HG02678 (cell line): Measurements from ENCODE around the gene IL4I1.
A peak's percentile ranks its signal among the peaks of the same experiment; 100 is the strongest.

Experiments
- ATAC-seq: cut with Tn5 transposase; IDR thresholded peaks from one replicate; pipeline ENCODE4 v1.9.1; 2021; ENCODE audit warnings: mild to moderate bottlenecking, moderate library complexity; ENCODE audit not compliant: unreplicated experiment

IL4I1 gene

DNA sequence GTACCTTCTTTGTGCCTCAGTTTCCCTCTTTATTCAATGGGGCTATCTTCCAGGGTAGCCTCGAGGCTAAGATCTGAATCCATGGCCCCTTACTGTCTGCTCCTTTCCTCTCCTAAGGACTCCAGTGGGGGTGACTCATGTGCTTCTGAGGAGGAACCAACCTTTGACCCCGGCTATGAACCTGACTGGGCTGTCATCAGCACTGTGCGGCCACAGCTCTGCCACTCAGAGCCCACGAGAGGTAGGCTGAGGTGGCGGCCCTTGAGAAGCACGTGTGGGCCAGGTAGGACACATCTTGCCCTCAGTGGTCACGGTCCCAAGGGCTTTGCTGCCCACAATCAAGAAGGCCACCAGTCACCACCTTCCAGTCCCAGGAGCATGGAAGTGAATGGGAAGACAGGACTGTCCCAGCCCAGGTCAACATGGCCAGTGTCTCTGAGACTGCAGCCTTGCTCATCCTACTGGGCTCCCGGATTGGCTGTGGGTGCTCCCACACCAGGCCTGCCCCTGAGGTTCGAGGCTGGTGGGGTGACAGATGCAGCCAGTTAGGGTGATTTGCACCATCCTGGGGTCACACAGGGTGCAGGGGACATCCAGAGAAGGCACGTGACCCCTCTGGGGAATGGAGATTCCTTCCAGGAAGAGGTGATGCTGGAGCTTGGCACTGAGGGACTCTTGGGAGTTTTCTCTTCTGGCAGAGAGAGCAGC lies 16.4 kb downstream of the IL4I1 start:
- ATAC-seq, result no peak

DNA sequence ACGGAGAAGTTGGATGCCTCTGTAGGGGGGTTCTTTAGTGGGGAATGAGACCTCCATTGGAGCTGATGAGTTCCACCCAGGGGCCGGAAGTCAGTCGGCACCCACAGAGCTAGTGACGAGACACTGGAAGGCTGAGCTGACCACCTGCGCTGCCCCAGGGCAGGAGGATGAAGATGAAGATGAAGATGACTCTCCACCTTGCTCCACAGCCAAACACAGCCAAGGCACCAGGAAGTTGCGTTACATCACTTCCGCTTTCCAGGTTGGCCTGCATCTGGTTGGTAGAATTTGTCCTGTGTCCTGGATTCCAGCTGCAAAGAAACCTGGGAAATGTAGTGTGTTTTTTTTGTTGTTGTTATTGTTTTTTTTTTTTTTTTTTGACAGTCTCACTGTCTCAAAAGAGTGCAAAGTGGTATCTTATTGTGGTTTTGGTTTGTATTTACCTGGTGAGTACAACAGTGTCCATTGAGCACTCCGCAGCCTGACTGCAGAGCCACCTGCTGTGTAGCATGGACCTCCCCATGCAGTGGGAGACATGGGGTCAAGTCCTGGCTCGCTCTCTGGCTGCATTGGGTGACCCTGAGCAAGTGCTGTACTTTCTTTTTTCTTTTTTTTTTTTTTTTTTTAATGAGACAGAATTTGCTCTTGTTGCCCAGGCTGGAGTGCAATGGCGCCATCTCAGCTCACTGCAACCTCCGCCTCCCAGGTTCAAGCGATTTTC lies 17.3 kb downstream of the IL4I1 start:
- no peak for ATAC-seq

DNA sequence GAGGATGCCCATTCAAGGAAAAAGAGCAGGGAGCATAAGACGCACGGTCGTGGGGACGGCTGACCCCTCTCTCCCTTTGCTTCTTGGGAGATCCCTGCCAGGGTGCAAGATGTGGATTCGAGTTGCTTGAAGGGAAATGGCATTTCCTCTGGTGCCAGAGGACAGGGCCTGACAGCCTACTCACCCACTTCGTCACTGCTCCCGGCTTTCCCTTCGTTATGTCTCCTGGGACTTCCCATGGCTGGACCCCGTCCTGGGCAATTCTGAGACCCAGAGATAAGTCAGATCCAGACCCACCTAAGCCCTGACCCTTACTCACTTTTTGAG lies 18.0 kb downstream of the IL4I1 start:
- ATAC-seq, result no peak

DNA sequence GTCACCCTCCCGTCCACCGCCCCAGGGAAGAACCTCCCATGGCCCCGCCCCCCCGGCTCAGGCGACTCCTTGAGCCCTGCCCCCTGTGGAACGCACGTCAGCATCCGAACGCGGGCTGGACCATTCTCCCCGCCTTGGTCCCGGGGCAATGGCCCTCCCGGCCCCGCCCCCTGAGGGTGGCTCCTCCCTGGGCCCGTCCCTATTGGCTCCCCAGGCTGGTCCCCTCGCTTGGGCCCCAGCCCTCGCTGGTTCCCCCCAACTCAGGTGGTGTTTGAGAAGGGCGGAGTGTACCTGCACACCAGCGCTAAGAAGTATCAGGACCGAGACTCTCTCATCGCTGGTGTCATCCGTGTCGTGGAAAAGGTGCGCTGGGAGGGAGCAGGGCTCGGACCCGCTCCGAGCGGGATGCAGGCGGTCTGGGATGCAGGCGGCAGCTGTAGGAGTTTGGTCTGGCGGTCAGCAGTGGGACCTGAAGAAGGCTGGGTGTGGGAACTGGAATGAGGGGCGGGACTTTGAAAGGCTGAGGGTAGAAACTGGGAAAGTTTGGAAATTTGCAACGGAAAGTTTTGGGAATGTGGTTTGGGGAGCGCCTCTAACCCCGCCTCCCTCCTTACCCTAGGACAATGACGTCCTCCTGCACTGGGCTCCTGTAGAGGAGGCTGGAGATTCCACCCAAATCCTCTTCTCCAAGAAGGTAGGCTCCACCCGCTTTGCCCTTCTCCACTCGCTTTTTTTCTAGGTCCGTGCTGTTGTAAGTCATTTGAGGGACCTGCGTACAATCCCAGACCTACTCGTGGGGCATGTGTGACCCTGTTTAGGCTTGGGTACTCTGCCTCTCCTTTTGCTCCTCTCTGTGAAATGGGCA lies 18.6 kb downstream of the IL4I1 start:
- peak; percentile 42 for ATAC-seq

DNA sequence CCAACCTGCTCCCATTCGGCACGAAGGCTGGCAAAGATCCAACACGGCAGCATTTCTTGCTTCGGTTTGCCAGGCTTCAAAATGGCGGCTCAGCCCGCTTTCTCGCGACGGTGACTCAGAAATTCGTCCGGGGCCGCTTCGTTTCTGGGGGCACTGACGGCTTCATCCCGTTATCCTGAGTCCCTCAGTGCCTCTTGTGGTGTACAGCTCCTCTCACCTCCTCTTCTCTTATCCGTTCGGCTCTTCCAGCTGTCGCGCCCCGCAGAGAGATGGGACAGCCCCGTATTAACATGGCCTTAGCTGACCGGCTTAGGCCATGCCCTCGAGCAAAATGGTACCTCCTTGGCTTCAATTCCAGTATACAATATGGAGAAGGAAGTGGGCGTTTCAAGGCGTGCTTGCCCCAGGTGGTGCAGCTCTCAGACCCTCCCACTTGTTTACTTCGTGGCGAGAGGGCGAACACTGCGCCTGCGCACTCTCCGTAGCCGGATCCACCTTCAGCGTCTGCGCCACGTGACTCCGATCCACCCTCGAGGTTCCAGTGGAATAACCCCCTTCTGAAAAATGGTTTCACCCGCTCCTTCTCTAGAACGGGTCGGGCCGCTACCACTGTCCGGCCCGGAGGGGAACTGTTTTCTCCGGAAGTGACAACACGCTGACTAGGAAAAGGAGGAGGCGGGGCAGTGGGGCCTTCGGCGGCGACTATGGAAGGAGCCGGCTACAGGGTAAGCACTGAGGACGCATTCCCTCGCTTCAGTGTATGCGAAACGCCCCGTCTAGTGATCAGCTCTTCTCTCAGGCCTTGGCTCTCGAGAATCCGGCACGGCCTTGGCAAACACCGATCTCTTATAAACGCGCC lies 19.4 kb downstream of the IL4I1 start, which contains the start of the genes AKT1S1 and TBC1D17:
Gene AKT1S1, minus strand, starts transcription at position 336 of the 859 bp plus-strand sequence. CDS start 4,060 bp downstream, outside the sequence.
Gene TBC1D17, plus strand, starts transcription at position 683 of the 859 bp plus-strand sequence. Its CDS starts 22 bp downstream, at position 705.
- peak; percentile 61 for ATAC-seq

DNA sequence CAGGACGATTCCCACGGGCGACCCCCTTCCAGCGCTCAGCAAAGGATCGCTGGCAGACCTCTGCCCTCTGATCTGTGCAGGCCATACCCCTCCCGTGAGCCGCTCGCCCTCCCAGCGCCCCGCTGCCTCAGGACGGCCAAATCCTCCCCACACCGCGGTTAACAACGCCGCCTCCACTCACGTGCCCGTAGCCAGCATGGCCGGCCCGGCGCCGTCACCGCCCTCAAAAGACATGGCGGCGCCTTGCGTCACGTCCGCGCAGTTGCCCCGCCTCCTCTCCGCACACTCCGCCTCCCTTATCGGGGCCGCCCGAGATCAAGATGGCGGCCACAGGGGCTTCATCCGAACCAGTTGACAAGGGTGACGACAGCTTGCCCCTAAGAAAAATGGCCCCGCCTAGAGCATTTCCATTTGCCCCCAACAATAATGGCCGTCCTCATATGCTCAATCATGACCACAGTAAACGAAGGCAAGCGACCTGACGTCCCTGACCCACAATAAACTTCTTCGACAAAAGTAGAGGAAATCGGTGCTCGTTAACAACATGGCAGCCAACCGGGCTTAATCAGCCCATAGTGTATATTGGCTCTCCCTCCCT lies 20.2 kb downstream of the IL4I1 start:
- peak; percentile 52 for ATAC-seq

DNA sequence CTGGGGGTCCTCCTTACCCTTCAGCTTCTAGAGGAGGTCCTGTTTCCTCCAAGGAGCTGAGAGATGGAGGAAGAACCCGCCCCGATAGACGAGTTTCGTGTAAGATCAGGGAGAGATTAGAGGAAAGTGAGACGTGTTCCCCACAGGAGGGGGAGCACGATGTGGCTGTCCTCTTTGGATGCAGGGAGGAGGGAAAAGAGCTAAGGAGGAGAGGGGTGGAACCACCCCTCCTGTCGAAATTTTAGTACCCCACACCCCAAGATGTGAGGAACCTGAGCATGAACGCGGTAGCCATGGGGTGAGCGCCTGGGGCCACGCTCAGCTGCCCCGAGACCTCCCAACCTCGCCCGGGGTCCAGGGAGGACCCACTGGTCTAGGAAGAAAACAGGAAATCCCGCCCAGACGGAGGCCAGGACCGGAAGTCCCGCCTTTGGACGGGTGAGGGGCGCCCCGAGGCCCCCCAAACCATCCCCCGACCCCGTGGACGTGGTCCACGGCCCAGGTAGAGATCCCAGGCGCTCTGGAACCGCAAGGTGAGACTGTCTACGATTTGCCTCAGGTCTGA lies 20.7 kb downstream of the IL4I1 start:
- ATAC-seq, result no peak

DNA sequence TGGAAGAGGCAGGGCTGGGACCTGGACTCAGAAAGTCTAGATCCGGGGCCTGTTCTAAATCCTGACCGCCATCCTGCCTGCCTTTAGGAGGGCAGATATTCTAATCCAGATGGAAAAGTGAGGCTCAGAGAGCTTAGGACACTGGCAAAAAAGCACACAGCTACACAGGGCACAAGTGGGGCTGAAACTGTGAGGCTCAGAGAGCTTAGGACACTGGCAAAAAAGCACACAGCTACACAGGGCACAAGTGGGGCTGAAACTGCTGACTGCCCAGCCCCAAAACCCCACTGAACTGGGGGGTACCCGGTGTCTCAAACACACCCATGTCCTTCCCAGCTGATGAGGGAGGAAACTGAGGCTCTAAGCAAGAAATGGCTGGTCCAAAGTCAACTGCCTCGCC lies 21.5 kb downstream of the IL4I1 start:
- no peak for ATAC-seq

DNA sequence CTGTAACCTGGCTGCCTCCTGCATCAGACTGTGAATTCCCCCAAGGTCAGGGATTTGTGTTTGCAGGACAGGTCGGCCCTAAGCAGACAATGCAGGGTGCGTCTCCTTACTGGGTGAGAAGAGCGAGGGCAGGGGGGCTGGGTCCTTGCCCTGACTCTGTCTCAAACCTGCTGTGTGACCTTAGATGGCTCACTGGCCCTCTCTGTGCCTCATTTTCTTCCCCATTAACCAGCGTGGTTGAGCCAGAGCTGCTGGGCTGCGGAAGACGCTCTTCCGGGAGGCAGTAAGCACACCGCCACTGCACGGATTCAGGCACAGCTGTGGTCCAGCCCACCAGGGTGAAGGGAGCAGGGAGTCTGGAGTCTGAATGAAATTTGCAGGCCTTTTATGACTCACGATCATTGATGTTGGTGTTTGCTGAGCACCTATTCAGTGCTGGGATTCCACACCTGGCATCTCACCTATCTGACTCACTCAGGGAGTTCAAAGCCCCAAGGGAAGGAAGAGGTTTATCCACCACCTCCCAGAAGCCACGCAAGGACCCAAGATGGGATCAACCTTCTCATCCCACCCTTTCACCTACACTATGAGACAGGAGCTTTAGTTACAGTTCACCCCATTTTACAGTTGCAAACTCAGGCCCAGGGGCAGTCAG lies 22.1 kb downstream of the IL4I1 start:
- ATAC-seq, result no peak

DNA sequence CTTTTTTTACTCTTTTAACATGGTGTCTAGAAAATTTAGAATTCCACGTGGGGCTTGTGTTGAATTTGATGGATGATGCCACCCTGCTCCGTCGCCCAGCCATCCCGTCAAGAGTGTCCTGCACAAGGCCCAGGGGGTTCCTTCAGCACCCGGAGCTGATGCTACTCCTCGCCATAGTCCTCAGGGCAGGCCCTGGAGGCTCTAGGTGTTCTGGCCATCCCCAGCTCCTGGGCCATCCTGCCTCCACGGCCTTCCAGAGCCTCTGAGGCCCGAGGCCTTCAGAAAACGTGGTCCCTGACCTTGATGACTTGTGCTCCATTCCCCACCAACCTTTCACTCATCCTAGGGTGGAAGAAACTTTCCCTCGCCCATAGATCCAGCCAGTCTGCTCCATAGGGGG lies 22.9 kb downstream of the IL4I1 start:
- ATAC-seq, result no peak

DNA sequence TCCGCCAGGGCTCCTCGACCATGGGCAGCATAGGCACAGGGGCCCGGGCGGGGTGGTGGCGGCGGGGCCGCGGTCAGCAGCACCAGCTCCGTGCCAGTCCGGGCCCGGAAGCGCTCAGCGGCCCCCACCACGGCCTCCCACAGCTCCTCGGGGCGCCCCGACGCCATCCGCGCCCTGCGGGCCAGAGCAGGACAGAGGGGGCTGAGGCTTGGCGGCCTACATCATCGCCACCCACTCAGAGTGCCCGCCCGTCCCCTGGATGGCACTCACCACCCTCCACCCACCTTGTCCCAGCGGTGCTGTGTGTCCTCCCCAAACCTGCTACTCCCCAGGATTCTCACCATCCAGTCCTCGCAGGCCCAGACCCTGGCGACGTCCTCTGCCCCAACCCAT lies 23.6 kb downstream of the IL4I1 start:
- no peak for ATAC-seq

DNA sequence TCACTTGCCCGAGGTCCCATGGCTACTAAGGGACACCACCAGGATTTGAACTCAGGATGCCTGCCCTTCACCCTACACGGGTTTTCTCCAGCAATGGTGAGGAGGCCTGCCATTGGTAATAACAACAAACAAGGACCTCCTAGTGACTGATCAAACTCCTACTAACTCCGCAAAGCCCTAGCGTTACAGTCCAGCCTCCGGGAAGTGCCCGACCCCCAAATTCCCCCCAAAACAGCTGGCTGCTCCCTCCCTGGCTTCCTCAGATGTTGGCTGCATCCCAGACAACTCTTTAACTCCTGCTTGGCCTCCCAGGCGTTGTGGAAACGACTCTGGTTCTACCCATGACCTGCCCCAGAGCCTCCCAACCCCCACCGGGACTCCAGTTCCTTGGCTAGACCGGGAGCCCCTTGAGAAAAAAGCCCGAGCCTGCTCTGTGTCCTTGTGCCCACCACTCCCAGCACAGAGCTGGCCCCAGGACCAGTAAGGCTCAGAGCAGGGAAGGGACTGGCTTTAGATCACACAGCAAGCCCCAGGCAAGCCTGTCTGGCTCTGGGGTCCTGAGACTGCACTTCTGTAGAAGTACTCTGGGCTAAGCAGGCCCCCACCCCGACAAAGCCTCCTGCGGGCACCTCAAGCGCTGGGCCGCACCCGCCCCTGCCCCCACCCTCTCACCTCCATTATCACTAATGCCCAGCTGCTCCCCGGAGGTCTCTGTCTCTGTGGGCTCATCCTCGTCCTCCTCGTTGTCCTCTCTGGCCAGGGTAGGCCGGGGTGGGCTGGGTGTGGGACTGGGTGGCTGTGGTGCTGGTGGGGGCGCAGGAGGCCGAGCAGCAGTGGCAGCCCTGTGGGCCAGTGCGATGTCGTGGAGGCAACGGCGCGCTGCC lies 24.2 kb downstream of the IL4I1 start:
- ATAC-seq, result no peak

DNA sequence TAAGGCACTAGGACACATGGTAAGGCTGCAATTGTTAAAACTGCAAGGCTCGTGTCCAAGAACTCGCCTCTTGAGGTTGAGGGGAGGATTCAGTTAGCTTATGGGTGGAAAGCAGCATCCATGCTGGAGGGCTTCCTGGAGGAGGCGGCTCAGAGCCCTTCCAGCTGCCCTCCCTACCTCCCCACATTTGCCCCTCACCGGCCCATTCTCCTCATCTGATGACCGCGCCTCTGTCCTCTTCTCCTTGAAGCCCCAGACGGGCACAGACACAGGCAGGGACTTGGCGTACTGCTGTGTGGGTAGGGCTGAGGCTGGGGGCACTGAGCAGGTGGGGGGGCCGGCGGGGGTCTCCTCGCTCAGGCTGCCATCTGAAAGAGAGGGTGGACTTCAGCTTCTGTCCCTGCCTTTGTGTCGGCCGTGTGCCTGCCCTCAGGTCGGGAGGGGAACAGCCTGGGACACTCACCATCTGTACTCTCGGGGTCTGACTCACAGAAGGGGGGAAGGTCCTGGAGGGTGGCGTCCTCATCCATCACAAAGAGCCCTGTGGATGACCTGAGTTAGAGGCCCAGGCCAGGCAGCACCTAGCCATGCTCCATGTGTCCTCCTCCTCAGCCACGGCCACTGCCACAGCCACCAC lies 25.2 kb downstream of the IL4I1 start:
- no peak for ATAC-seq

DNA sequence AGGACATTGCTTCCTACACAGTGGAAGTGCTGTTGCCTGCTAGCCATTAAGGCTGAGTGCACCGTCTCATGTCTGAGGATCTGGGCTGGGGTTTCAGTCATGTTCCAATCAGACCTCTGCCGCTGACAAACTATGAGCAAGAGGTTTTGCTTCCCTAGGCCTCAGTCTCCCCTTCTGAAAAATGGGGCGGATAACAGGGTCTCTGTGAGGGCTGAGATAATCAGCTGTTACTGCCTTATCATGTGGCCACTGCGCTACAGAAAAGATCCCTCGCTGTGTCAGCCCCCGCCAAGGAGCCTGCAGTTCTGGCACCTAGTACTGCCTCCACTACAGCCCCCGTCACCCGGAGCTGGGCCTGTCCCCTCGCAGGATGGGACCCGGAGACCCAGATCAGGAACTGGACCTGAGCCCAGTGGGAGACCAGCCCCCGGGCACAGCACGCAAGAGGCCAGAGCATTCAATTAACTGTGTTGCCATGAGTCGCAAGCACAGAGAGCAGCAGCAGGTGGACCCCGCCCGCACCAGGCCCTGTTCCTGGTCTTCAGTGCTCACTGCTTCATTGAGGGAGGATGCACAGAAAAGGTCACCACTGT lies 26.3 kb downstream of the IL4I1 start:
- no peak for ATAC-seq

DNA sequence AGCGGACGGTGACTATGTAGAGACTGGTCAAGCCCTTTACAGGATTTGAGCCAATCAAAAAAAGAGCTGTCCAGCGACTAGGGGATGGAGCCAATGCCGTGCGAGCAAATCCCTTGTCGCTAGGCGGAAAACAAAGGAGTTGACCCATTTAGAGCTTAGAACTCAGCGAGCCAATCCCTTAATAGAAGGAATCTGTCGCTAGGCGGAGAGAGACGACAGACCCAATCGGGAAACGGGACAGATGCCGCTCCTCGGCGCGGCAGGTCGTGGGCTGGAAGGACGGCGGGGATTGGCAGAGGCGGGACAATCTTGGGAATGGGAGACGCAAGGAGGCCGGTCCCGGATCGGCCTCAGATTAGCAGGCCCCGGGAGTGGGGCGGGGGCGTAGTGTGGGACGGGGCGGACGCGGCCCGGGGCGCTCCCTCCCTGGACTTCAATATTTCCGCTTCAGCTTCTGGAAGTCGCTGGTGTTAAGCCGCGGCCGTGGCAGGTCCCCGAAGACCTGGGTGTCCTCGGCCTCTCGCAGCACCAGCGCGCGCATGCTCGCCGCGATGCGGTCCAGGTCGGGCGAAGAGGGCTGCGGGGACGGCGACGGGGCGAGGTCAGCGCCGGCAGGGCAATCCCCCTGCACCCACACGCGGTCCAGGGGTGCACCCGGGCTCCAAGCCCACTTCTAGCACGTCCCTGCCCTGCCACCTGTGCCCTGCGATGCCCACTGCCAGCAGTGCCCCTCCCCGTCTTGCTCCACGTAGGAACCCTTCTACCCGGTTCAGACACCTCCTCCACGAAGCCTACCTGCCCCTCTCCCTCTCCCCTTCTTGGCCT lies 27.0 kb downstream of the IL4I1 start:
- peak; percentile 67 for ATAC-seq

DNA sequence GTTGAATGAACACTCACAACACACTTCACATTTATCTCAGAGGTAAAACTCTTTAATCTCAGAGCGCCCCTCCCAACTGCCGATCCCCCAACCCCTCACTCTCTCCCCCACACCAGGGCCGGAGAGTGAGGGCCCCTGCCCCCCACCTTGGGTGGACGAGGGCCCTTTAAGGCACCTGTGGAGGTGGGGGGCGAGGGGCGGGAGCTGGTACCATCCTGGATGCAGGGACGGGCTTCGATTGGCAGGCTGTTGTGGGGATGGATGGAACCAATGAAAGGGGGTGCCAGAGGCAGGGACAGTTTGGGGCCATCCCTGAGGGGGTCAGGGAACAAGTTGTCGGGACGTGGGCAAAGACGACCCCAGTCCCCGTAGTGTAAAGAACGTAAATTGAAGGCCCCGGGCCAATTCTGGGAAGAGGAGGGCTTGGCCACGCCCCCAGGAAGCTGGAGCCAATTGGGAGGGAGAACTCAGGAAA lies 27.6 kb downstream of the IL4I1 start:
- no peak for ATAC-seq
